ENCODE results near the gene KLHL34.

Gene KLHL34

DNA sequence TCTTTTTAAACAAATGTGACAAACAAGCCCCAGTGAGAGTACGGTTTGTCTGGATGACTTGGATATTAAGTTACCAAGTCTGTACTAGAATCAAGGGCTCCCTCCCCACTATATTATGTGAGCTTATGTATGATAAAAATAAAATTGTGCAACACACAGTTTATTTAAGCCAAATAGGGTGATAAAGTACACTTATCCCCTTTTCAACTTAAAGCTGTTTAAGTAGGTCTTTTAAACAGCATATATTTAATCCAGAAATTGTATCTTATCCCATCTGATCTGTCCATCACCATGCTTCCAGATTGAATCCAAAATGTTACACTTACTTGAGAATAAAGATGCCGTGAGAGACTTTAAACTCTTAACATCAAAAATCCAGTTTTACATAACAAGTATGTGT is 2.0 kb upstream of the KLHL34 start:
- DNase-seq (ENCODE audit: low spot score in 2 of 2) (no peak), ATAC-seq (no peak)
- no peak overlapping the region for H3K4me3 Mint-ChIP-seq
- no peak overlapping the region for H3K27ac Mint-ChIP-seq
- H3K4me1 Mint-ChIP-seq: no peaks in the 10 kb centered on the region
- H3K9me3 Mint-ChIP-seq: no peaks in the 10 kb centered on the region
- no peaks in the 10 kb centered on the region for H3K36me3 Mint-ChIP-seq

DNA sequence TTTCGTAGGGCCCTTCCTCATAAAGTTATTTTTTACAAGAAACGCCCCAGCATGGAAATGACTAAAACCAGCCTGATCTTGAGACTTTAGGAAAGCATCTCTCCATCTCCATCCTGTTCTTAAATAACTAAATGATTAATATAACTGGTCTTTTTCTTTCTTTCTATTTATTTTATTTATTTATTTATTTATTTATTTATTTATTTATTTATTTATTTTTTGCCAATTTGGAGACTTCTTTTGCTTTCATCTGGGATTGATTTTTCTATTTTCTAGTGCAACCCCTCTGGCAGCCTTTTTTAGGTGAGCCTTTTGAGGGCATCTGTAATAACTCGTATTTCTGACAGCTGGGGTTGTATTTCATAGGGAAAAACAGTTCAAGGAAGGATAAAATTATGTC is 1.2 kb upstream of the KLHL34 start:
- Mint-ChIP-seq H3K27ac (no peak overlapping the region), H3K36me3 (no peaks in the 10 kb centered on the region), H3K4me1 (no peaks in the 10 kb centered on the region), H3K4me3 (no peak overlapping the region), H3K9me3 (no peaks in the 10 kb centered on the region)
- DNase-seq (ENCODE audit: low spot score in 2 of 2) (no peak), ATAC-seq (no peak)

DNA sequence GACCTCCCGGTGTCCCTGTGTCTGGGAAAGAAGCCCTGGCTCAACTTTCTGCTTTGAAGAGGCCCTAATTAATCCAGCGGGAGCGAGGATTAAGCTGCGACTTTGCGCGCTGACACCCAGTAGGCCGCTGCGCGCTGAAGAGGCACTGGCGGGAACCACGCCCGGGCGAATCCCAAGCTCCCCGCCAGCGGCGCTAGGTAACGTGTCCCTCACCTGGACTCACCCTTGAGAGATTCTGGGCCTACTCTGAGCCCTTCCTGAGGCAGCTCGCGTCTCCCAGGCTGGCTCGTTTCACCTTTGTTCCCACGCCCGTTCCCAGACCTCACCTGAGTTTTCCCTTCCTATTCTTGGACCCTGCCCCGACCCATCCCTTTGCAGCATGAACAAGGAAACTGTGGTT is 616 bp upstream of the KLHL34 start:
- no peak for ATAC-seq
- Mint-ChIP-seq H3K36me3 (no peaks in the 10 kb centered on the region), H3K4me3 (no peak overlapping the region), H3K27ac (no peak overlapping the region), H3K9me3 (no peaks in the 10 kb centered on the region), H3K4me1 (no peaks in the 10 kb centered on the region)
- DNase-seq (ENCODE audit: low spot score in 2 of 2): no peak

DNA sequence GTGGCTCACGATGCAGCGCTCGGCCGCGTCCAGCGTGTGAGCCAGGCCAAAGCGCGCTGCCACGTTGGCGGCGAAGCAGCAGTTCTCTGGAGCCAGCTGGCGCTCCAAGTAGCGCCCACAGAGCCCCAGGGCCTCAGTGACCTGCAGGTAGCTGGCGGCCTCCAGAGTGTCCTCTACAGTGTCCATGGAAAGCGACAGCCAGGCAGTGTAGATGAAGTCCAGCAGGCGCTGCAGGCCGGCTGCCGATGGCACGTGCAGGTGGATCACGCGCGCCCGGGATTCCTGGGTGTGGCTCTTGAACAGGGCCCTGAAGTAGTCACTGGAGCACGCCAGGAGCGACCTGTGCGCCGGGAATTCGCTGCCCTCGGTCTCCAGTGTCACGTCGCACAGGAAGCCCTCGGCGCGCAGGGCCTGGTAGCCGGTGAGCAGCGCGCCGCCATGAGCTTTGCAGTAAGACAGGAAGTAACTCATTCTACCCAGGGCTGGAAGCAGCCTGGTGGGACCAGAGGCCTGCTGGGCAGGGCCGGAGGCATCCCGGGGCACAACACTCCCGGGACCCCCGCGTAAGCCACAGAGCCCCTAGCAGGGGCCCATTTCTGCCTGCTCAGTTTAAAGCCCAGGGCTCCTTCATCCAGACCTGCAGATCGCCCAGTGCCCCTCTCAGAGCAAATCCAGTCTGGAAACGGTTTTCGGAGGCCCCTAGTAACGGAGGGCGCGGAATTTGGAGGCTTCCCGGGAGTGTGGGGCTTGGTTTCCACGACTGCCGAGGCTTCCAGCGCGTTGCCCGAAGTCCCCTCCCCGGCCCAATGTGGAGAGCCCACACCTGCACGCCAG is 595 bp downstream of the KLHL34 start:
- Mint-ChIP-seq H3K27ac (no peak overlapping the region), H3K4me3 (no peak overlapping the region), H3K9me3 (no peaks in the 10 kb centered on the region), H3K36me3 (no peaks in the 10 kb centered on the region), H3K4me1 (no peaks in the 10 kb centered on the region)
- ATAC-seq: no peak
- DNase-seq (ENCODE audit: low spot score in 2 of 2): no peak

DNA sequence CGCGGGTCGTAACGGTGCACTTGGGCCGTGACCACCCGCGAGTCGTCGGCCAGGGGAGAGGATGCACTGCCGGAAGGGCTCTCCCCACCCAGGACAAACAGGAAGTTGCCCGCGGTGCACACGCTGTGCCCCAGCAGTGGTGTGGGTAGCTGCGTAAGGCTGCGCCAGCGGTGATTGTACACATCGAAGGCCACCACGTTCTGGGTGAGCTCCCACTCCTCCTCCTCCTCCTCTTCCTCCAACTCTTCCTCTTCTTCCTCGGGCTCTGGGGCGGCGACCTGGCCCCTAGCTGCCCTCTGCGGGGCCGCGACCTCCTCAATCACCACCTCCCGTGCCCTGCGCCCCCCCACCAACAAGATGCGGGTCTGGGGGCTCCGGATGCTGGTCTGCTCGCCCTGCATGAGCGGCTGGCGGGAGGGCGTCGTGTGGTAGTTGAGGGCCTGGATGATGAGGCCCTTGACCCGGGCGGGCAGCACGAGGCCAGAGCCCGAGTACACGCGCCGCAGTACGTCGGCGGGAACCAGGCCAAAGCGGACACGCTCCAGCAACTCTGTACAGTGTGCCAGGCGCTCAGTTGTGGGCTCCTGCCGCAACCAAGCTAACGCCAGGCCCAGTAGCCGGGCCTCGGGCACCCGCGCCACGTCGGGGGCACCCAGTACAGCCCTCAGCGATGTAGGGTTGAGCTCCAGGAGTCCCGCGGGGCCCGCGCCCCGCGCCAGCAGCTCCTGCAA is 1.4 kb downstream of the KLHL34 start:
- no peak overlapping the region for H3K4me3 Mint-ChIP-seq
- no peaks in the 10 kb centered on the region for H3K36me3 Mint-ChIP-seq
- ATAC-seq (no peak), DNase-seq (ENCODE audit: low spot score in 2 of 2) (no peak)
- no peaks in the 10 kb centered on the region for H3K9me3 Mint-ChIP-seq
- H3K27ac Mint-ChIP-seq: no peak overlapping the region
- no peaks in the 10 kb centered on the region for H3K4me1 Mint-ChIP-seq

DNA sequence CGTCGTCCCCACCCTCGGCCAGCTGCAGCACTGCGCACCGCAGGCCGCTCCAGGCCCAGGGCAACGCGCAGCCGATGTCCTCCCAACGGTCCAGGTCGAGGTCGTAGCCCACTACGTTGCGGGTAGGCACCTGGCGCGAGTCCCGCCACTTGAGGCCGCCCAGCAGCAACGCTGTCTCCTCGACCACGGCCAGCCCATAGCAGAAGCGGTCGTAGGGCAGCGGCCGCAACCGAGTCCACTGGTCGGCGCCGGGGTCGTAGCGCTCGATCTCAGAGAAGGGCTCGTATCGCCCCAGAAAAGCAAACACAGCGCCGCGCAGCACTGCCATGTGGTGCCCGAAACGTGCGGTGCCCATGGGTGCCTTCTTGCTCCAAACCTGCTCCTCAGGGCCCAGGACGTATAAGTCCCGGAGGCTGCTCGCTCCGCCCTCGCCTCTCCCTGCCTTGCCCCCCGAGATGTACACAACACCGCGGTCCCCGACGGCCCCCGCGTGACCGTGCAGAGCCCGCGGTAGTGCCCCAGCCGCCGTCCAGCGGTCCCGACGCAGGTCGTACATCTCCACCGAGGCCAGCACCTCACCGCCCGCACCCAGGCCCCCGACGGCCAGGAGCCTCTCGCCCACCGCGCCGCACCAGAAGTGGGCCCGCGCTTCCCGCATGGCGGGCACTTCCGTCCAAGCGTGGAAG is 2.1 kb downstream of the KLHL34 start:
- no peaks in the 10 kb centered on the region for H3K36me3 Mint-ChIP-seq
- DNase-seq (ENCODE audit: low spot score in 2 of 2) (no peak), ATAC-seq (no peak)
- no peaks in the 10 kb centered on the region for H3K9me3 Mint-ChIP-seq
- no peak overlapping the region for H3K27ac Mint-ChIP-seq
- H3K4me3 Mint-ChIP-seq: no peak overlapping the region
- H3K4me1 Mint-ChIP-seq: no peaks in the 10 kb centered on the region

DNA sequence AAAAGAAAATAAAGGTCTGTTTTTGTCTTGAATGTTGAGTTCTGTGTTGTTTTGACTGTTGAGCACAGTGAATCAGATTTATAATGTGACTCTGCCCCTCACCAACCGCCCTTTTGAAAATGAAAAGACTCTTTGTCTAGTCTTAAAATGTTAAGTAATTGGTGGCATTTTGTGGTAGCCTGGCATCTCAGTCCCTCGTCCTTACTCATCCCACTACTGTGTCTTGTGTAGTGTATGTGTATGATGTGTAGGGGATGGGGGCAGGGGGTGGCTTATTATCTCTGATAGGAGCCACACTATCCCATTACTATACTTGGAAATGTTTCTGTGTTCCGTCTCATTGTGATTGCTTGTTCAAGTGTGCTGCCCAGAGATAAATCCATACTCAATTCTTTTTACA is 12.2 kb downstream of the KLHL34 start:
- no peaks in the 10 kb centered on the region for H3K4me1 Mint-ChIP-seq
- no peaks in the 10 kb centered on the region for H3K9me3 Mint-ChIP-seq

DNA sequence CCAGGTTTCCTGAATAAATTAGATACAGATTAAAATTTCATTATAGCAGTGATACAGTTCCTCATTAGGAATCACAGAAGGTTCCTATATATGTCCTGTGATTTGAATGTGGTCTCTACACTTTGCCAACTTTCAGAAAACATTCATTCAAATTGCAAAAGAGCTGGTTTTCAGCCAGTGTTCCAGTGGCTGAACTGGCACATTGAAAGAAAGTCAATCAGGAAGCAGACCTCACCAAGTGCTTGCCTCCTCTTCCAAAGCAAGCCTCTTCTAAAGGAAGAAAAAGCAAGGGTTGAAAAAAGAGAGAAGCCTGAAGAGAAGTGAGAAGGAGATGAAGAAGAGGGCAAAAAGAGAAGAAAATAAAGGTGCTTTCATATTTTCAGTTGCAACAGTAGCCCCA is 12.7 kb downstream of the KLHL34 start:
- H3K4me1 Mint-ChIP-seq: no peaks in the 10 kb centered on the region
- no peaks in the 10 kb centered on the region for H3K9me3 Mint-ChIP-seq
- no peak overlapping the region for H3K4me3 Mint-ChIP-seq
- no peak for ATAC-seq
- H3K27ac Mint-ChIP-seq: no peak overlapping the region
- no peak for DNase-seq (ENCODE audit: low spot score in 2 of 2)
- H3K36me3 Mint-ChIP-seq: no peaks in the 10 kb centered on the region

More for the DNA sequence above, 12.2 kb downstream of the KLHL34 start:
- no peak overlapping the region for H3K4me3 Mint-ChIP-seq
- ATAC-seq: no peak
- no peak for DNase-seq (ENCODE audit: low spot score in 2 of 2)
- H3K36me3 Mint-ChIP-seq: no peaks in the 10 kb centered on the region
- no peak overlapping the region for H3K27ac Mint-ChIP-seq

DNA sequence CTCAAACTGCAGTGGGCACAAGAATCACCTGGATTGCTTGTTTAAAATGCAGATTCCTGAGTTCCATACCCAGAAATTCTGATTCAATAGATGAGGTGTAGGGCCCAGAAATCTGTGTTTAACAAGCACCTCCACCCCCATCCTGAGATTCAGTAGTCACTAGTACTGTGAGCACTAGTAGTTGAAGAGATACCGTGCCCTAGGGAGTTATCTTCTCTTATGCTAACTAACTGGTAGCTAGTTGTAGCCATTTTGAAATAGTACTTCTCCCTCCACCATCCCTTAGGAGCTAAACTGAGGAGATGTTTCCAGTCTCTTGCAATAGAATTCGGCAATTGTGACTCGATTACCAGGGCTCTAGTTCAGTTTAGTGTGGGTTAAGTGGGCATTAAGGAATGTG is 18.4 kb downstream of the KLHL34 start:
- H3K27ac Mint-ChIP-seq: no peak overlapping the region
- DNase-seq (ENCODE audit: low spot score in 2 of 2) (no peak), ATAC-seq (no peak)
- H3K9me3 Mint-ChIP-seq: no peaks in the 10 kb centered on the region
- H3K4me1 Mint-ChIP-seq: no peaks in the 10 kb centered on the region
- H3K36me3 Mint-ChIP-seq: no peaks in the 10 kb centered on the region
- H3K4me3 Mint-ChIP-seq: no peak overlapping the region

DNA sequence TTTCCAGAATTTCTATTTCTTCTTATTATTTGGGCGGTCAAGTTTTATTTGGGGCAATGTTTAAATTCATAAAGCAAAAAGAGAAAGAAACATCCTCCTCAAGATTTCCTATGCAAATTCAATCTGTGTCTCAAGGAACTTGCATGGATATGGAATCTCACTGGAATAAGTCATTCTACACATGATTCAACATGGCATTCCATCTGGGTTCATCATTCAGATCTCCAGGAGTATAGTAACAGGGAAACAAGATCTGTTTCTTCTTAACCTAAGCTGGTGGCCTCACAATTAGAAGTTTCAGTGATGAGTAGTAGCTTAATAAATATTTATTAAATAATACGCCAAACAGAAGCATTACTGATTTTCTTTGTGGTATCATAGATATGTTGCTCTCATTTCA is 19.8 kb downstream of the KLHL34 start:
- DNase-seq (ENCODE audit: low spot score in 2 of 2): no peak
- Mint-ChIP-seq H3K4me3 (no peak overlapping the region), H3K4me1 (no peaks in the 10 kb centered on the region), H3K36me3 (no peaks in the 10 kb centered on the region), H3K9me3 (no peaks in the 10 kb centered on the region), H3K27ac (no peak overlapping the region)
- ATAC-seq: no peak

DNA sequence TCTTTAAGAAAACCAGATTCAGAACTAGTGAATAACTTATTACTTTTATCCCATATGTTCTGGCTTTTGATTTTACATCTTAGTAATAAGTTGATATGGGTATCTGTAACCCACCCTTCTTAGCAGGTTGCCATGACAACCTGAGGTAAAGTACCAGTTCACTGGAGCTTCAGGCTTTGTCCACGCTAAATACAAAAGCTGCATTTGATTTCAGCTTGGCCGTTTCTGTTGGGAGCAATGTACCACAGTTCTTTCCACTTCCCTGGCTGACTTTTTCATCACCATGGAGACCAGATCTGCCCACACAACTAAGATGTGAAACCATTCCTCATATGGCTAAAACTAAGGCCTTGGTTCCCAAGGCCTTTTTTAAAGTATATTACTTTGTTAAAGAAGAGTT is 26.1 kb downstream of the KLHL34 start:
- H3K9me3 Mint-ChIP-seq: no peaks in the 10 kb centered on the region
- H3K4me1 Mint-ChIP-seq: no peaks in the 10 kb centered on the region
- H3K4me3 Mint-ChIP-seq: no peak overlapping the region
- DNase-seq (ENCODE audit: low spot score in 2 of 2) (no peak), ATAC-seq (no peak)
- H3K27ac Mint-ChIP-seq: no peak overlapping the region
- H3K36me3 Mint-ChIP-seq: no peaks in the 10 kb centered on the region

DNA sequence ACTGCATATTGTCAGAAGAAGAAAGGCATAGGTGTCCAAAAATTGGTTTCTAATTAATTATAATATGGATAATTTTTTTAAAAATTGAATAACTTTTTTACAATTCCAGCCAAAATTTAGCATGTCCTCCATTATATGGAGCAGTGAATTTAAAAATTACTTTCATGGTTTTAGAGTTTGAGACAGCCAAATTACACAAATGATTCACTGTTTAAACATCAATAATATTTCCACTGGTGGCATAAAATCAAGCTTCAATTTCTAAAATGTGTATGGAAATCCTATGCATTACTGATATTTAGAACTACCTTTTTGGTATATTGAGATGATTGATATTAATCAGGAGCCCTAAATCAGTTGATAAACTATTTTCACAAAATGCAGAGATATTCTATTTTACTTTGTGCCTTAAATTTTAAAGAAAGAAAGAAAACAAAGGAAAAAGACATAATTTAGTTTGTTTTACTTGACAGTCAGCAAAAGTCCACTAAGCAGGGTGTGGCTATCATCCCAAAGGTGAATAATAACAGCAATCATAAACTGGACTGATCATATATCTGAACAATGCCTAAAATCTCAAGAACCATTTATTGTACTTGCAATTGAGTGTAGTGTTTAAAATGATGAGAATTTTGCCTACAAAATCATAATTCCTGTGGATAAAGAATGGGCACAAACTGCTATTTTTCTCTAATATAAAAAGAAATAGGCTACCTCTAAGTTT is 34.2 kb downstream of the KLHL34 start:
- DNase-seq (ENCODE audit: low spot score in 2 of 2) (no peak), ATAC-seq (no peak)
- Mint-ChIP-seq H3K4me1 (no peaks in the 10 kb centered on the region), H3K9me3 (no peaks in the 10 kb centered on the region), H3K36me3 (no peaks in the 10 kb centered on the region), H3K27ac (no peak overlapping the region), H3K4me3 (no peak overlapping the region)

DNA sequence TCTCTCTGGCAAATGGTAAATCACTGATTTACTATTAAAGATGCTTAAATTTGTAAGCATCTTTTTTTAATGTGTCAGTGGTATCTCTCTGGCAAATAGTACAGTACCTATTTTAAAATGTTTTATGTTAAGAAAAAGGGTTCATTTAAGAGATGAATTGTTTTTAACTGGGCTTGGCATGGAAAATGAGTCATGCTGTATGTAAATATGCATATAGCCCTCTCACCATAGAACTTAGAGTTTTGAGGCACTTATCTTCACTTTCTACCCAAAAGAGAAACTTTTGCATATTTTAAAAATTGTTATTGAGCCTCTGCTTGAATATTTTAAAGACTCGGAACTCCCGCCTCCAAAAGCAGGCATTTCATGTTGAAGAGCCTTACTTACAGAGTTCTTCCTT is 37.9 kb downstream of the KLHL34 start:
- H3K27ac Mint-ChIP-seq: no peak overlapping the region

DNA sequence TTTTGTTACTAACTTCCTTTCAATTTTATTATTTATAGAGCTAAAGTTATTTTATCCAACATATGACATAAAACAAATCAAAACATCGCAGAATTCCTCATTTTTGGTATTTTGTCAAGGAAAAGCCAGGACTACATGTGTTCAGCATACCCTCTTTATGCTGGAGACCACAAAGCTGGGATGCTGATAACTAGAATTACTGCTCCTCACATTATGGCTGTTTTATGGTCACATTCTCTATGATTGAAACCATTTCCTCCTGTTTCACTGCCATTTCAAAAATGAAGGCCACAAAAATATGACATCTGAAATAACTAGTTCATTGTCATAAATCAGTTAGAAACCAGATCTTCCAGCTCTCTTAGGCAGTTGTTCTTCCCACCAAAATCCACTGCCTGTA is 41.7 kb downstream of the KLHL34 start:
- no peak overlapping the region for H3K4me3 Mint-ChIP-seq
- no peaks in the 10 kb centered on the region for H3K36me3 Mint-ChIP-seq
- DNase-seq (ENCODE audit: low spot score in 2 of 2) (no peak), ATAC-seq (no peak)
- H3K4me1 Mint-ChIP-seq: no peaks in the 10 kb centered on the region
- H3K9me3 Mint-ChIP-seq: no peaks in the 10 kb centered on the region
- H3K27ac Mint-ChIP-seq: no peak overlapping the region

More for the DNA sequence above, 37.9 kb downstream of the KLHL34 start:
- no peak for ATAC-seq
- Mint-ChIP-seq H3K4me1 (no peaks in the 10 kb centered on the region), H3K9me3 (no peaks in the 10 kb centered on the region), H3K36me3 (no peaks in the 10 kb centered on the region), H3K4me3 (no peak overlapping the region)
- DNase-seq (ENCODE audit: low spot score in 2 of 2): no peak

DNA sequence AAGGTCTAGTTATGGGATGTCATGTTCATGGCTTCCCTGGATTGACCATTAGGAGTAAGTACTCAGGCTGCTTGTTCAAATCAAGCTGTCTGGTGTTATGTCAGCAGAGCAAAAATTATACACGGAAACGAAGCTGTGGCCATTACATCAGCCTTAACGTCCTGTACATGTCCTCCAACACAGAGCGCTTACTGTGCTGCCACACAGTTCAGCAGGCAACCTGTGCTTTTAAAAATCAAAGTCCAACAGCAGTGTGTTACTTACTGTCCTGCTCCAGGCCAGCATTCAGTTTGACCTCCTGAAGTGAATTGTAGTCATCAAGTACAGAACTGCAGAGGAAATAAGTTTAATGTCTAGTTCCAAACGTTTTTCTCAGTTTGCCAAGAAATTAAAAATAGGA is 46.0 kb downstream of the KLHL34 start:
- H3K4me1 Mint-ChIP-seq: no peaks in the 10 kb centered on the region

More for the DNA sequence above, 46.0 kb downstream of the KLHL34 start:
- H3K4me3 Mint-ChIP-seq: no peak overlapping the region
- ATAC-seq (no peak), DNase-seq (ENCODE audit: low spot score in 2 of 2) (no peak)
- no peak overlapping the region for H3K27ac Mint-ChIP-seq
- no peaks in the 10 kb centered on the region for H3K9me3 Mint-ChIP-seq
- H3K36me3 Mint-ChIP-seq: no peaks in the 10 kb centered on the region

All from stimulated activated effector memory CD8-positive, alpha-beta T cell treated with anti-CD3 and anti-CD28 coated beads, Interleukin-12 subunit alpha, Interleukin-12 subunit beta, amount 100 ng/mL, for 72 hours (primary cell).